ENCODE results near the gene ACAA1.
A peak's percentile ranks its signal among the peaks of the same experiment; 100 is the strongest.

Gene ACAA1

DNA sequence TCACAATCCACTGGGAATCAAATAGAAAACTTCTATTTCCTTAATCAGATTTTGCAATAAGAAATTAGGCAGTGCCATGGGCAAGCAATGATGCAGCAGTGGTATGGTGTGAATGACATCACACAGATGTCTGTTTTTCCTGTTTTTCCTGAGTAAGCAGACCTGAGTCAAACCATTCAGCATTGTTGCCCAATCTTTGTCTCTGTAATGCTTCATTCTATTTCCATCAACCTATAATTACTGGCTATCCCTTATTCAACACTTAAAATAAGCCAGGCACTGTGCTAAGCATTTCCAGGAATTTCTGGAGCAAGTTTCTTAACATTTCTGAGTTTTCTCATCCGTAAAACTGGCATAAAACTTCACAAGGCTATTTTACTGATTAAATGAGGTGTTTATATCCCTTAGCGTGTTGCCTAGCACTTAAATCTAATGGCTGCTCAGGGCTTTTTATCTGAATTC lies 17.1 kb upstream of the ACAA1 start:
- DNase-seq (ENCODE audit: low read depth) = peak; percentile 88

DNA sequence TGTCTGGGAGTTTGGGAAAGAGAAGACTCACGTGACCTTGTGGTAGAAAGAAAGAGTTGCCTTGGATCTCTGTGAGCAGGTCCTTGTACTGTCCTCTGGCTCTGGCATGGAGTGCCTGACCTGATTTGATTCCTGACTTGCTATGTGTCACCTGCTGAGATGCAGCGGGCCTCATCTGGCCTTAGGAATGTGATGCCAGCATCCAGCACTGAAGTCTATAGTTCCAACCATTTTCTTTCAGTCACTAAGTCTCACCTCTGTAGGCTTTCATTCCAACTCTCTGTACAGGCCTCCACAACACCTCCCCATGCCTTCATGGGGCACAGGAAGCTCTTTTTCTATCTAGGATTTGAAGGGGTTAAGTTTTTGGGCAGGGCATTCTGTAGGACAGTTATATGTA lies 16.3 kb upstream of the ACAA1 start:
- DNase-seq (ENCODE audit: low read depth) = no peak

DNA sequence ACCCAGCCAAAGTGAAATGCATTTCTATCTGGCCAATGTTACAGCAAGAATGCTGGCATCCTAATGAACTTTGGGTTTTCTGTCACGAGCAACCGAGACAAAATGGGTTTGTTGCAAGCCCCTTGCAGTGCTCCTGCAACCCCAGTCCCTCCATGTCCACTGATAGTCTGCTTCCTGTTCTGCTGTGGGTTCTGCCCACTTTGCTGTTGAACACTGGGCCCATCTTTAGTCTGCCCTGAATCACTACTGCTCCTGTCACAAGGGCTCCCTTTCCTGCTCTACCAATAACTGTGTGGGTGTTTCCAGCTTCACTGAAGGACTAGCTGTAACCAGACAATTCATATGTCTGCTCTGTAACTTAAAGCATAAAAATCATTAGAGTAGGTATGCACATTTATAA lies 15.7 kb upstream of the ACAA1 start:
- no peak for DNase-seq (ENCODE audit: low read depth)

DNA sequence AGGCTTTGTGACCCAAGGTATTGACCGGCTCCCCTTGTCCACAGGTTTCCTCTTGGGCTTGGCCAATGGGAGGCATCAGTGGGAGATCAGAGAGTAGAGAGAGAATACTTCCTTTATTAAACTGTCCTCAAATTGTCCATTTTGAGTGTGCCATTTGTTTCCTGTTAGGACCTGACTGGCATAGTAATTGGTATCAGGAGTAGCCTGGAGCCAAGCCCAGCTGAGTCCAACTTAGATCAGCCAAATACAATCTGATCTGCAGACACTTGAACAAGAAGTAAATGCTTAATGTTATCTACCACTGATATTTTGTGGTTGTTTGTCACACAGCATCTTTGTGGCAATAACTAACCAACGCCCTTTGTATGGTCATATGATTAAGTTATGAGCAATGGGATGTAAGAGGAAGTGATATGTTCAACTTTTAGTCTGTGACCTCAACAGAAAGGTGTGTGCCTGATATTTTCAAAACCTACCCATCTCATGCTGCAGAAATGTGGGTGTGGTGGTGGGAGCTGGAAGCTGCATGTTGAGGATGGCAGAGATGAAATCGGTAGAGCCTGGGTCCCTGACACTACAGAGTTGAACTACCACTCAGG lies 14.8 kb upstream of the ACAA1 start:
- no peak for DNase-seq (ENCODE audit: low read depth)

DNA sequence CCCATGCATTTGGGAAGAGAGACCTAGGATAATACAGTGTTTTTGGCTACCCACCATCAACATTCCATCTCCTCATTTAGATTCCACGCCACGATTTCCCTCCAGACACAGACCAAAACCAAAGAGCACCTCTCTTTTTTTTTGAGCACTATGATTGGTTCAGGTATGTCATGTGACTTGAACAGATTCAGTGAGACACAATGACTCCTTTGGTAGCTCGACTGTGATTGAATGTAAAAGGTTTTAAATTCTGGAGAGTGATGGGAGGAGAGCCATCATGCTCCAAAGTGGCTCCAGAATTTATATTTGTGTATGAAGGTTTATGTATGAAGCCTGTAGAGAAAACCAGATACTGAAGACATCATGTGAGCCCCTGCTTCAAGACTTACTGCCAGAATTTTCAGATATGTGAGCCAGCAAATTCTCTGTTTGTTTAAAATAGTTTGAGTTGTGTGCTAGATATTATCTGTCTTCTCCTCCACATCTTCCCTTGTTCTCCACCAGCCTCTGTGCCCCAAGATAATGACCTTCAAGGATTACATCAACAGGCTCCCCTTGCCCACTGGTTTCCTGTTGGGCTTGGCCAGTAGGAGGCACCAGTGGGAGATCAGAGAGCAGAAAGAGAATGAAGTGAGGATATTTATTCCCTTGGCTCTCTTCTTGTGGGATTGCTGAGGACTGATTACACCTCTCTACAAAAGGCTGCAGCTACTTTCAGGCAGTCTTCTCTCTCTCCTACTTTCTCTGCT lies 14.0 kb upstream of the ACAA1 start:
- DNase-seq (ENCODE audit: low read depth) = no peak

DNA sequence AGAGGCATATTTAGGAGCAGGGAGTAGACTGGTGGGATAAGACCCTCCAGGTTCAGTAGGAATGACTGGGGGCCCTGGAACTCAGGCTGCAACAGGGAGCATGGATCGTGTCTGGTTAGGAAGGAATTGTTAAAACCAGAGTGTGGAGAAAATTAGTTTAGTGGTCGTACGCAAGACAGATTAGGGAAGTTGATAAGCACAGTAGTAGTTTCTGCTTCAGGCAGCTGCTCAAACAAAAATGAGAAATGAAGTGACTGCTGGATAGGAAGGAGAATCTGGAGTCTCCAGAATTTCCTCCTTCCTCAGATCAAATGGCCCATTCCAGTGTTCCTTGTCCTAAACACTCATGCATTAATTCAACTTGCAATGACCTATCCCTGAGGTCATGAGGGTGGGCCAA lies 12.8 kb upstream of the ACAA1 start:
- DNase-seq (ENCODE audit: low read depth) = no peak

DNA sequence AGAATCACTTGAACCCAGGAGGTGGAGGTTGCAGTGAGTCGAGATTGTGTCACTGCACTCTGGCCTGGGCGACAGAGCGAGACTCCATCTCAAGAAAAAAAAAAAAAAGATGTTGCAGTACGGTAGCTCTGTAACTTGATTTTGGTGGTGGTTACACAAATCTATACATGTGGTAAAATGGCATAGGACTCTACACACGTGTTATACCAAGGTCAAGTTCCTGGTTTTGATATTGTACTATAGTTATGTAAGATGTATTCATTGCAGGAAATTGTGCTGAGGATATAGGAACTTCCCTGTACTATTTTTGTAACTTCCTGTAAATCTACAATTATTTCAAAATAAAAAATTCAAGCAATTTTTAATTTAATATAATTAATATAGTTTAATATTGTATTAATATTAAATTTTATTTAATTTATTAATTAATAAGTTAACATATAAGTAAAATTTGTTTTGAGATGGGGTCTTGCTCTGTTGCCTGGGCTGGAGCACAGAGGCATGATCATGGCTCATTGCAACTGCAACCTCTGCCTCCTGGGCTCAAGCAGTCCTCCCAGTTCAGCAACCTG lies 11.5 kb upstream of the ACAA1 start:
- no peak for DNase-seq (ENCODE audit: low read depth)

DNA sequence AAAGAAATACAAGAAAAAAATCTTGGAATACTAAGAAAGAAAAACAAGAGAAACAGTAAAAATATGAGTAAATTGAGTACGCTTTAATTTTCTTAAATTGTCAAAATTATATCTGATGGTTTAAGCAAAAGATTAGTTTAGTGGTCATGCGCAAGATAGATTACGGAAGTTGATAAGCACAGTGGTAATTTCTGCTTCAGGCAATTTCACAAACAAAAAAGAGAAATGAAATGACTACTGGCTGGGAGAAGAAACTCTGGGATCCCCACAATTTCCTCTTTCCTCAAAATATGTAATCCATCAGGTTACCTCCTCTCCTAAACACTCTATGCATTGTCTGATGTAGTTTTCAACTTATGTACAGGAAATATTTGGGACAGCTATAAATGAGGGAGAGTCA lies 10.5 kb upstream of the ACAA1 start:
- DNase-seq (ENCODE audit: low read depth) = no peak

DNA sequence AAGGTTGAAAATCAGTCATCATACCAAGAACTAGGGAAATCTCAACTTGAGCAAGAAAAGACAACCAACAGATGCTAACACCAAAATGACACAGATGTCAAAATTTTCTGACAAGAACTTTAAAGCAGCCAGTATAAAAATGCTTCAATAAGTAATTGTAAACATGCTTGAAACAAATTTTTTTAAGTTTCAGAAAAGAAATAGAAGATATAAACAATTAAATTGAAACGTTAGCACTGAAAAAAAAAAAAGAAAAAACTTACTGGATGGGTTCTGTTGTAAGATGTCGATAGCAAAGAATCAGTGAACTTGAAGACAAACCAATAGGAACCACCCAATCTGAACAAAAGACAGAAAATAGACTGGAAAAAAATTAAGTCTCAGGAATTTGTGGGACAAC lies 9.6 kb upstream of the ACAA1 start:
- DNase-seq (ENCODE audit: low read depth) = no peak

DNA sequence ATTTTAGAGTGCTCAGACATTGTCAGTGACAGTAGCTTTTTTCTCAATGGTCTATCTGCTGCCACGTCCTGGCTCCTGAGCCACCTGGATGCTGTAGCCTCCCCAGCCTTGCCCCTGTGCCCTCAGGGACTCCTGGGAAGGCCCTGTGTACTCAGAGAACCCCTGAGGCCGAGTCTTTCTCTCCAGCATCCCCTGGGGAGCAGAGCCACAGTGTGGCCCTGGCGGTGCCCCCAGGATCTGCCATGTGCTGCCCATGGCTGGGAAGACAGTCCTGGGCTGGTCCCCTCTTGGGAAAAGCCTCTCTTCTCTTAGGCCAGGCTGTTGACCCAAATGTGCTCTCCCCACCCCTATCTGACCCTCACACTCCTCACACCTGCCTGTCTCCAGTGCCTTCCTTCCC lies 6.6 kb upstream of the ACAA1 start:
- DNase-seq (ENCODE audit: low read depth) = no peak

DNA sequence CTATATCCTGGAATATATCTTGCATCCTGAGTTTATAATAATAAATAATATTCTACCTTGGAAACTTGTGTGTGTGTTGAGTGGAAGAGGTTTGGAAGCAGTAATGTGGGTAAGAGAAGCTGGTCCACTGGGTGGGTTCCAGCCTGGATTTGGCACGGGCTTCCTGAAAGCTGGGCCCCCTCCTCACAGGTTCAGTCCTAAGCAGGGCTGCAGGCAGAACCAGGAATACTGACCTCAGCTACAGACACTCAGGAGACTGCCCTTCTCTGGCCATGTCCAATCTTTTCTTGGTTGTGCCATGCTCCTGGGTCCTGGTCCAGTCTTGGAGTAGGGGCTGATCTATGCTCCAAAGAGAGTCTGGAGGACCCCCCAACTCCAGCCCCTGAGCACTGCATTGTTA lies 6.0 kb upstream of the ACAA1 start:
- DNase-seq (ENCODE audit: low read depth) = no peak

DNA sequence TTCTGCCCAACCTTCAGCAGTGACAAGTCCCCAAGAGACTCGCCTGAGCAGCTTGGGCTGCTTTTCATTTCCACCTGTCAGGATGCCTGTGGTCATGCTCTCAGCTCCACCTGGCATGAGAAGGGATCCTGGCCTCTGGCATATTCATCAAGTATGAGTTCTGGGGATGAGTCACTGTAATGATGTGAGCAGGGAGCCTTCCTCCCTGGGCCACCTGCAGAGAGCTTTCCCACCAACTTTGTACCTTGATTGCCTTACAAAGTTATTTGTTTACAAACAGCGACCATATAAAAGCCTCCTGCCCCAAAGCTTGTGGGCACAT lies 5.0 kb upstream of the ACAA1 start:
- no peak for DNase-seq (ENCODE audit: low read depth)

DNA sequence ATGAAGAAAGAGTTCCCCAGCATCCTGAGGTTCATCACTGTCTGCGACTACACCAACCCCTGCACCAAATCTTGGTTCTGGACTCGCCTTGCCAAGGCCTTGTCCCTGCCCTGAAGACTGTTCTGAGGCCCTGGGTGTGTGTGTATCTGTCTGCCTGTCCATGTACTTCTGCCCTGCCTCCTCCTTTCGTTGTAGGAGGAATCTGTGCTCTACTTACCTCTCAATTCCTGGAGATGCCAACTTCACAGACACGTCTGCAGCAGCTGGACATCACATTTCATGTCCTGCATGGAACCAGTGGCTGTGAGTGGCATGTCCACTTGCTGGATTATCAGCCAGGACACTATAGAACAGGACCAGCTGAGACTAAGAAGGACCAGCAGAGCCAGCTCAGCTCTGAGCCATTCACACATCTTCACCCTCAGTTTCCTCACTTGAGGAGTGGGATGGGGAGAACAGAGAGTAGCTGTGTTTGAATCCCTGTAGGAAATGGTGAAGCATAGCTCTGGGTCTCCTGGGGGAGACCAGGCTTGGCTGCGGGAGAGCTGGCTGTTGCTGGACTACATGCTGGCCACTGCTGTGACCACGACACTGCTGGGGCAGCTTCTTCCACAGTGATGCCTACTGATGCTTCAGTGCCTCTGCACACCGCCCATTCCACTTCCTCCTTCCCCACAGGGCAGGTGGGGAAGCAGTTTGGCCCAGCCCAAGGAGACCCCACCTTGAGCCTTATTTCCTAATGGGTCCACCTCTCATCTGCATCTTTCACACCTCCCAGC lies 4.4 kb upstream of the ACAA1 start:
- no peak for DNase-seq (ENCODE audit: low read depth)

DNA sequence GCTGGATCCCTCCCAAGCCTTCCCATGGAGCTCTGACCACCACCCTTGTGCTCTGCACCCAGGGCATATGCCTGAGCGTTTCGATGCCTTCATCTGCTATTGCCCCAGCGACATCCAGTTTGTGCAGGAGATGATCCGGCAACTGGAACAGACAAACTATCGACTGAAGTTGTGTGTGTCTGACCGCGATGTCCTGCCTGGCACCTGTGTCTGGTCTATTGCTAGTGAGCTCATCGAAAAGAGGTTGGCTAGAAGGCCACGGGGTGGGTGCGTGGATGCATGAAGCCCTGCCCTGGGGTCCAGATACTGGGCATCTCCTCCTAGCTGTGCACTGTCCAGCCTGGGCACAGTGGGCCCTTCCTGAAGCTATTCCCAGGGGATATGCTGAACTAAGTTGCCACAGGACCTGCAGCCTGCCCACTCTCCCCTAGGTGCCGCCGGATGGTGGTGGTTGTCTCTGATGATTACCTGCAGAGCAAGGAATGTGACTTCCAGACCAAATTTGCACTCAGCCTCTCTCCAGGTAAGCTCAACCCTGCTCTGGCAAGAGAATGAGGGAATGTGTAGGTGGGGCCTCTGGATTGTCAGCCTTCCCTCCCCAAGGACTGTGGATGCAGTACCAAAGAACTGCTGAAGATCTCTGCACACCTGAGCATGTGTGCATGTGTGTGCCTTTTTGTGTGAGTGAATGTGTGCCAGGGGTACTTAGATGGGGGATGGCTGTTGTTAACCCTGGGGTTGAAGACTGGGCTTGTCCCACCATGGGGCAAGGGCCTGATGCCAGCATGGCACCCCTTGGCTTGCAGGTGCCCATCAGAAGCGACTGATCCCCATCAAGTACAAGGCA lies 3.6 kb upstream of the ACAA1 start:
- no peak for DNase-seq (ENCODE audit: low read depth)

DNA sequence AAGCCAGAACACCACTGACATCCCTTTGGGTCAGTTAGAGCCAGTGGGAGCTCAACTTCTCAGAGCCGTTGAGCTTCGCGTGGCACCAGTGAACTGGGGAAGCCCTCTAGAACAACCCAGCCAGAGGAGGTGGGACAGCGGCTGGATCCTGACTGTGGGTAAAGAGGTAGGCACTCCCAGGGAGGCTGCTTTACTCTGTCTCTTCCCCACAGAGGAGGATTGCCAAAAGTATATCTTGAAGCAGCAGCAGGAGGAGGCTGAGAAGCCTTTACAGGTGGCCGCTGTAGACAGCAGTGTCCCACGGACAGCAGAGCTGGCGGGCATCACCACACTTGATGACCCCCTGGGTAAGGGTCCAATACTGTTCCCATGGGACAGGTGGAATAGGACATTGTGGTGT lies 2.7 kb upstream of the ACAA1 start:
- no peak for DNase-seq (ENCODE audit: low read depth)

DNA sequence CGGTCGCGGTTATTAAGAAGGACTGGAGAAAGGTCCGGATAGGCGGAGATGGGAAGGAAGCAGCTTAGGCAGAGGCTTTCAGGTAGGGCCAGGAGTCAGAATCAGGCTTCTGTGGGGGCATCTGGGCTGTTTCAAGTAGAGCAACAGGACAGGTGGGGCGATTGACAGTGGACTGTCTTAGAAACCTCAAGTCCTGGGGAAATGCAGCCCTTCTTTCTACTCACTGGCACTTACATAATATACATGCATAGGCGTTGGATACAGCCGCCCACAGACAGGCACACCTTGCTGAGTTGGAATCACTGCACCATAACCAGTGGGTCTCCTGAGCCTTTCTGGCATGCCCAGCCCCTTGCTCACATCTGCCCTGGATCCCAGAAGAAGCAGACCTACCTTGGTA lies 2.3 kb upstream of the ACAA1 start:
- DNase-seq (ENCODE audit: low read depth) = no peak

DNA sequence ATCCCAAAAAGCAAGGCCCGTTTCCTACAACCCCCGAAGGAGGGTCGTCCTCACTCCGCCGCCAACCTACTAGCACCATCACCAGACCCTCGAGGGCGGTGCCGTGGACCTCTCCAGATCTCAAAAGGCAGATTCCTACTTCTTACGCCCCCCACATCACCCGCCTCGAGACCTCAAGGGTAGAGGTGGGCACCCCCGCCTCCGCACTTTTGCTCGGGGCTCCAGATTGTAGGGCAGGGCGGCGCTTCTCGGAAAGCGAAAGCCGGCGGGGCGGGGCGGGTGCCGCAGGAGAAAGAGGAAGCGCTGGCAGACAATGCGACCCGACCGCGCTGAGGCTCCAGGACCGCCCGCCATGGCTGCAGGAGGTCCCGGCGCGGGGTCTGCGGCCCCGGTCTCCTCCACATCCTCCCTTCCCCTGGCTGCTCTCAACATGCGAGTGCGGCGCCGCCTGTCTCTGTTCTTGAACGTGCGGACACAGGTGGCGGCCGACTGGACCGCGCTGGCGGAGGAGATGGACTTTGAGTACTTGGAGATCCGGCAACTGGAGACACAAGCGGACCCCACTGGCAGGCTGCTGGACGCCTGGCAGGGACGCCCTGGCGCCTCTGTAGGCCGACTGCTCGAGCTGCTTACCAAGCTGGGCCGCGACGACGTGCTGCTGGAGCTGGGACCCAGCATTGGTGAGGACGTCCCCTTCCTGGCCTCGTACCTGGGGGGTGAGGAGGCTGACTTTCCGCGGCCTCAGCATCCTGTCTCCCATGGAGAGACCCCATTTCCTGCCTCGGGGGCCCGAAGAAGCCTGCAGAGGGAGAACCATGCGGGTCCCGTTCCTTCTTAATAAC lies 1.6 kb upstream of the ACAA1 start, which contains the start of gene MYD88:
MYD88 (plus strand) TSS at position 313 of the 842 bp plus-strand sequence; CDS start at position 353, 40 bp downstream.
- DNase-seq (ENCODE audit: low read depth) = peak; percentile 57

DNA sequence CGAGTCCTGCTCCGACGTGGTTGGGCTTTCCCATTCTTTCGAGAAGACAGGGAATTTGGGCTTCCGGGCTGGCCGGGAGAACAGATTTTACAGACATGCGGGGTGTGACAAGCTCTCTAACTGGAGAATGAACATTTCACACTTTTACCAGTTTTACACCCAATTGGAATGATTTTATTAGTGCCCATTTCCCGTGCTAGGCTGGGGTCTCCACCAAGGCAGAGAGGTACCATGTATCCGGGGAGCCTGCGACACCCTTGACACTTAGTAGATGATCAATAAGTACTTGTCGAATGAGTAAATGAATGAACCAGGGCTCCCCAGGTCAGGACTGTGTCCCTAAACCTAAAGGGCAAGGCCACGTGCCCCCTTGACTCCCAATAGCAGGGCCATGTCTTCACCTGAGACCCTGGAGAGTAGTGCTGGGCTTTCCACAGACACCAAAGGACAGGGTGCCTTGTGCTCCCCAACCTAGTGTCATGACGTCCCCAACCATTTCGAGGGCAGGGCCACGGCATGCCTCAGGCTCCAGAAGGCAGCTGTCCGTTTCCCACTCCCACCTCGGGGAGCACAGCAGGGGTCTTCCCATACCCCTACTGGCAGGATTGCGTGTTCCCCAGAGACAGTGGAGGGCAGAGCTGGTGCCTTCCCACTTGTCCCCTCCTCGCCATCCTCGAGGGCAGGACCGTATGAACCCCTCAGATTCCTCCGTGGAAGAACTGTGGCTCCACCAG lies 855 bp upstream of the ACAA1 start:
- DNase-seq (ENCODE audit: low read depth) = no peak

DNA sequence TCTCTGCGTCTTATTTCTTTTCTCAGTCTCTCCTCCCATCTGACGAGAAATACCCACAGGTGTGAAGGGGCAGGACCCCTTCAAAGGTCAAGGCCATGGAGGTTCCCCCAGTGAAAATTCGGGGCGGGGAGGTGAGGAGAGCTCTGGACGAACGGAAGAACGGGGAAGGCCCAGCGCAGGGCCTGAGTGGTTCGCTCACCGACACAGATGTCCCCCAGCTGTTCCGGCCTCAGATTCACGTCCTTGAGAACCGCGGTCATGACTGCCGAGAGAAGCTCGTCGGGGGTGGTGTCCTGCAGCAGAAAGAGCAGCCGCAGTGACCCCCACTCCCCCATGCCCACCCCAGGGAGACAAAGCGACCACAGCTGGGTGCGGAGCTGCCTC lies 542 bp downstream of the ACAA1 start:
- DNase-seq (ENCODE audit: low read depth) = peak; percentile 32

DNA sequence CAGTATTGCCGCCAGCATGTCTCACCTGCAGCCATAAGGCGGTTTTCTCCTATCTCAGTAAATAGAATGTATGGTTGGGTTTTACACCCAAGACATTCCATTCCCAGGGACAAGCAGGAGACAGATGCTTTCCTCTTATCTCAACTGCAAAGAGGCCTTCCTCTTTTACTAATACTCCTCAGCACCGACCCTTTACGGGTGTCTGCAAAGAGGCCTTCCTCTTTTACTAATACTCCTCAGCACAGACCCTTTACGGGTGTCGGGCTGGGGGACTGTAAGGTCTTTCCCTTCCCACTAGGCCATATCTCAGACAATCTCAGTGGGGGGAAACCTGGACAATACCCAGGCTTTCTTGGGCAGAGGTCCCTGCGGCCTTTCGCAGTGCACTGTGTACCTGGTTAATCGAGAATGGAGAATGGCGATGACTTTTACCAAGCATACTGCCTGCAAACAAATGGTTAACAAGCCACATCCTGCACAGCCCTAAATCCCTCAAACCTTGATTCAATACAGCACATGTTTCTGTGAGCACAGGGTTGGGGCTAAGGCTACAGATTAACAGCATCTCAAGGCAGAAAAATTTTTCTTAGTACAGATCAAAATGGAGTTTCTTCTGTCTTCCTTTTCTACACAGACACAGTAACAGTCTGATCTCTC lies 1.2 kb downstream of the ACAA1 start:
- peak; percentile 21 for DNase-seq (ENCODE audit: low read depth)
